GM12874 (cell line): ENCODE data around the gene PLA2G6.

ENCODE experiments used
- CTCF ChIP-seq: IDR thresholded peaks from 2 replicates; pipeline ENCODE4 v1.5.1; 2011; ENCODE audit warnings: low read depth, mild to moderate bottlenecking, control low read depth, low read length, moderate library complexity; ENCODE audit not compliant: insufficient read depth

The PLA2G6 gene

GRCh38 chr22:38112381-38112780 is 69.2 kb downstream of the PLA2G6 start:
- TF ChIP-seq CTCF, result no peak

- TF ChIP-seq CTCF, result no peak
Measured at GRCh38 chr22:38111925-38112355, 69.7 kb downstream of the PLA2G6 start.

DNA sequence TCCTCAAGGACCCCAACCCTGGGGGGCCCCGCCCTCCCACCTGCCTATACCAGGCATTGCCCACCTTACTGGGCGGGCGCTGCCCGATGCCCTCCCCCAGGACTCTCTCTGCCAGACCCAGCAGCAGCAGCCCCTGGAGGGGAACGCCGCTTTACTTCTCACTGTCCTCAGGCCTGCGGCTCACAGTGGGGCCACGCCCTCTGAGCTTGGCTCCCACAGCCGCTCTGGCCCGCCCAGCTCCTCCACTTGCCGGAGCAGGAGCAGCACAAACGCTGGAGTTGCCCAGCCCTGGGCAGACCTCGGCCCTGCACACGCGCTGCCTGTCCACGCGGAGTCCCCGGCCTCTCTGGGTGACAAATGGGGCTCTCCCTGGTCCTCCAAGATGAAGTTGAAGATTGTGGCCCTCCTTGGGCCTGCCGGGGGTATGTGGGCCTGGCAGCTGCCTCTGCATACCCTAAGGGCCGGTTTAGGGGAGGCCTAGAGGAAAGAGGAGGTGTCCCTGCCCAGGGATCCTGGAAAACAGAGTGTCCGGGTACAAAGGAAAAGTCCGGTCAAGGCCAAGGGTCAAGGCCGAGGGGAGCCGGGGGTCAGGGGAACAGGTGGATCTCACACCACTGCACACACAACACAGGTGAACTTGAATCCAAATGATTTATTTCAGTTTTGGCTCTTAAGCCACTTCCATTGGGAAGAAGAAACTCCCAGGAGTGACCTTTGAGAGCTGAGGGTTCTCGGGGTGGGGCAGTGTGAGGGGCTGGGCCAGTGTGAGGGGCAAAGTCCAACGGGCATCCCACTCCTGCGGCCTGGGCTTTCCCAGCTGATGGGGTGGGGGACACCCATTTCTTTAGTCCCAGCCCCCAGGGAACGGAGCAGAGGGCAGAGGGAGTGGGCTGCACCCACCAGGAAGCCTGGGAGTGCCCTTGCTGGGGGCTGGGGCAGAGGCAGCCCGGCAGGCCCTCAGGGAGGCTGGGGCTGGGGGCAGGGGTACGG is 70.5 kb downstream of the PLA2G6 start:
- TF ChIP-seq CTCF, result no peak

GRCh38 chr22:38110008-38110862 is 71.4 kb downstream of the PLA2G6 start, which contains the start of gene BAIAP2L2:
Gene BAIAP2L2 (minus strand): TSS chr22:38110684. CDS start chr22:38110525, 159 bp downstream.
- TF ChIP-seq CTCF, result no peak

DNA sequence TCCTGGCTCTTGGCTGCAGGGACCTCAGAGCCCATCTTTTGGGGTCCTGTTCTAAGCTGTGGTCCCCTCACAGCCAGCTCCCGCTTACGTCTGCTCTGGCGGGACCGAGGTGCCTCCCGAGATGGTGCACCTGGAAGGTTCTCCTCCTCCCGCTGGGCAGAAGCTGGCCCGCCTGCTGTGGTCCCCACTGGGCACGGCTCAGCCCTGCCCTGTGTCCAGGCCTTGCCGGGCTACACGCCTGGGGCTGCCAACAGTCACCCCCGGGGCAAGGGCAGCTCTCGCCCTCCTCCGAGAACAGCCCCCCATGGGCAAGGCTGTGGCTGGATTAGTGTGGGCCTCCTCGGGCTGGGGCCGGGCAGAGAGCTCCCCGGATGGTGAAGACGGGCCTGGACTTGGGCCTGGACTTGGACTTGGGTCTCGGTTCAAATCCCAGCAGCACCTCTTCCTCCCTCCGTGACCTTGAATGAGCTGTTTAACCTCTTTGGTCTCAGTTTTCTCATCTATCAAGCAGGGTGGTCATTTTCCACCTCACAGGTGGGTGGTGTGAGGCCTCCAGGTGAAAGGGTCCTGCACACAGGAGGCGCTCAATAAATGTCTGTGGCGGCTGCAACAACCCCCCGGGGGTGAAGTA is 72.1 kb downstream of the PLA2G6 start:
- TF ChIP-seq CTCF, result no peak

DNA sequence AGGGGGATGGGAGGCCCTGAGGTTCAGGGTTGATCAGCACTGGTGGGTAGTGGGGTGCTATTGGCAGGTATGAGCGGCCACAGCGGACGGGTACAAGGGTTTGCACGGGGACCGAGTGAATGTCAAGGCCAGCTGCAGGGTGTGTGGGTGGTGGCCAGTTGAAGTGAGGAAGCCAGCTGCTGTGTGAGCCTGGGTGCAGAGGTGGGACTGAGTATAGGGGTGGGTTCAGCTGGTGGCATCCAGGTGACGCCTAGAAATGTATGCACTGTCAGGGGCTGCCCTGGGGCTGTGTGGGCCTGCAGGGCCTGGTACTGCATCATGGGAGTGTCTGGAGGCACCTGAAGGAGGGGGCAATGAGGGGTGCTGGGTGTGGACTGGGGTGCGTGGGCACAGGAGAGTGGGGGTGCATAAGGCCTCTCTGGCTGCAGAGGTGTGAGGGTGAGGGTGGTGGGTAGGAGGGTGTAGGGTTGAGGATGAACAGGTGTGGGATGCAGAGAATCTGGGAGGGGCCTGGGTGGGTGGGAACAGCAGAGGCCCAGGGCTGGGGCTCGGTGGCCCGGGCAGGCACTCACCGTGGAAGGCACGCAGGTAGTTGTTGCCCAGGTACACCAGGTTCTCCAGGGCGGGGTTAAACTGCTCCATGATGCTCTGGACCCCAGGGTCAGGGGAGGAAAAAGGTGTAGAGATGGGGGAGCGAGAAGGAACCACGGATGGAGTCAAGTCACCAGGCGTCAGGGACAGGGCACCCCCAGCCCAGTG is 72.9 kb downstream of the PLA2G6 start:
- no peak for TF ChIP-seq CTCF
